ENCODE results near the gene DERA.

- TF ChIP-seq CTCF (IDR thresholded peaks at IDR 0.05), result no peak
- TF ChIP-seq POLR2A (IDR thresholded peaks at IDR 0.05), result no peak
Measured at GRCh38 chr12:16002880-16003279, 91.7 kb downstream of the DERA start.
